Measurements from ENCODE around the gene LRCOL1.
A peak's percentile ranks its signal among the peaks of the same experiment; 100 is the strongest.

Gene LRCOL1

GRCh38 chr12:132561427-132562156 is 48.8 kb downstream of the LRCOL1 start:
- DNase-seq = no peak

DNA sequence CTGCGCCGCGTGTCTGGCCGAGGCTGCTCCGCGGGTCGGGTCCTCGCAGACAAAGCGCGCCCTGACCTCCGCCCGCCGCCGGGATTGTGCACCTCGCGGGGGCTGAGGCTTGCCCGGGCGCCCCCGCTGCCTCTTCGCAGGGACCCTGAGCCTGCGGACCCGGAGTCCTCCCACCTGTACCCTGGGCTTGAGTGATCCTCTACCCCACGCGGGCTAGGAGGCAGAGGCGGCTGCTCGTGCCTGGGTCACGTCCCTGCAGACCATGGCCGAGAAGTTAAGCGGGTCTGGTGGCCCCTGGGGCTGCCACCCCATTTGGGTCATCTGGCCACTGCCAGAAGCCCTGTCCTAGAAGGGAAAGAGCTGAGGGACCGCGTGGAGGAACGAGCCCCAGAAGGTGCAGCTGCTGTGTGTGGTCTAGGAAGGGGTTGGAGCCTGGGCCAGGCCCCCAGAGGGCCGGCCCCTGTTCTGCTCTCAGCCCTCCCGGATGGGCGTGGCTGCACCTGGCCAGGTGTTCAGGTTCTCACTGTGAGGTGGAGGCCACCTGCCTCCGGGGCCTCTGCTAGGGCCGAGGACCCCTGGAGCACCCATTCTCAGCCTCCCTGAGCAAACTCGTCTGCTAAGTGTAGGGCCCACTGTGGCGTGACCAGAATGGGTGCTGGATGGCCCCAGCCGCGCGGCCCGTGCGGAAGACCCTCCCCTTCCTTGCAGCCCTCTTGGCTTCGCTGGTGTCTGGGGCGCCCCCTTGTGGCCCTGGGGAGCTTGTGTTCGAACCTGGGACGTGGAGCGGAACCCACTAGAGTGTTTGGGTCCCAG is 49.6 kb downstream of the LRCOL1 start:
- DNase-seq = peak; percentile 82

- no peak for DNase-seq
Measured at GRCh38 chr12:132560364-132560613, 50.1 kb downstream of the LRCOL1 start.

DNA sequence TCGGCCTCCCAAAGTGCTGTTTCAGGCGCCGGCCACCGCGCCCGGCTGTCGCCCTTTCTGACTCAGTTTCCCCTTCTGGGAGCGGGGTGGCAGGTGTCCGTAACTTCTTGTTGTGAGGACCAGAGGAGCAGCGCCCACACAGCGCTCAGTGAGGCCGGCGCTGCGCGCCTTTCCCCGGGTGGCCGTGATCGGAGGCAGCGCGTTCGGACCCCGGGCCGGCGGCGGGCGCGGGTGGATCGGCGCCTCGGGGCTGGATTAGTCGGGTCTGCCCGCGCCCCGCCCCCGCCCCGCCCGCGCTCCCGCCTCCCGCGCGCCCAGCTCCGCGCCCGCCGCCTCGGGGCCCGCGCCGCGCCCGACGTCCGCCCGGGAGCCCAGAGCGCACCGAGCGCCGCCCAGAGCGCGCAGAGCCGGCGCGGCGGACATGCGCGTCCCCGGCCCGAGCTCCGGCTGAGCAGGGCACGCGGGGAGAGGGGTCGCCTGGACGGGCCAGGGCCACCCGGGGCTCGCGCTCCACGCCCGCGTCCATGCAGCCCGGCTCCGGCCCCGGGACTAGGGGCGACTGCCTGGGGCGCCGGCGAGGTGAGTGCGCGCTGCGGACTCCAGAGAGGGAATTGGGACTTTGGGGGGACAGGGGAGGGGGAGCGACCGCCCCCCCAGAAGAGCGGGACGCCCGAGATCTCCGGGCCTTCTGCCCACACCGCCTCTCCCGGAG is 50.6 kb downstream of the LRCOL1 start:
- peak; percentile 81 for DNase-seq

DNA sequence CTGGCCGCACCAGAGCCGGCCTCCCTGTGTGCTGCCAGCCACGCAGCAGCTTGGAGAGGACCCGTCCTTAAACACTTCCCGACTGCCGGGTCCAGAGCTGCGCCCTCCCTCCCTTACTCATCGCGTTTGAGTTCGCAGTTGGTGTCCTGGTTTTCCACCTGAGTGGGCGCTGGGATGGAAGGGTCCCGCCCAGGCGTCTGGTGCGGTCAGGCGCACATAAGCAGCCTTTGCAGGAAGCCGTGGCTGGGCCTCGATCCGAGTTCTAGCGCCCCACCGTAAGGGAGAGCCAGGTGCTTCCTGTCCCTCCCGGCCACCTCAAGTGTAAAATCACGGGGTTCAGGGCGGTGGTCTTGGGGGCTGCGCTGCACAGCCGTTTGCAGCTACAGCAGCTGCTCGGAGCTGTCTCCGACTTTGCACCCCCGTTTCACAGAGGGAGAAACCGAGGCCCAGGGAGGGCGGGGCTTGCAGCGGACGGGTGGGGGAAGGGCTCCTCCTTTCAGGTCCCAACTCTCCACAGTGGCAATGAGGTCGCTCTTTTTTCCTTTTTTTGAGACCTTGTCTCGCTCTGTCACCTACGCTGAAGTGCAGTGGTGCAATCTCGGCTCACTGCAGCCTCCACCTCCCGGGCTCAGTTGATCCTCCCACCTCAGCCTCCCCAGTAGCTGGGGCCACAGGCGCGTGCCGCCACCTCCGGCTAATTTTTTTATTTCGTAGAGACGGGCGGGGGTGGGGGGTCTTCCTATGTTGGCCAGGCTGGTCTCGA is 51.3 kb downstream of the LRCOL1 start:
- DNase-seq = no peak

- no peak for DNase-seq
Measured at GRCh38 chr12:132558042-132558856, 52.1 kb downstream of the LRCOL1 start.

- no peak for DNase-seq
Measured at GRCh38 chr12:132557291-132558015, 52.9 kb downstream of the LRCOL1 start.

DNA sequence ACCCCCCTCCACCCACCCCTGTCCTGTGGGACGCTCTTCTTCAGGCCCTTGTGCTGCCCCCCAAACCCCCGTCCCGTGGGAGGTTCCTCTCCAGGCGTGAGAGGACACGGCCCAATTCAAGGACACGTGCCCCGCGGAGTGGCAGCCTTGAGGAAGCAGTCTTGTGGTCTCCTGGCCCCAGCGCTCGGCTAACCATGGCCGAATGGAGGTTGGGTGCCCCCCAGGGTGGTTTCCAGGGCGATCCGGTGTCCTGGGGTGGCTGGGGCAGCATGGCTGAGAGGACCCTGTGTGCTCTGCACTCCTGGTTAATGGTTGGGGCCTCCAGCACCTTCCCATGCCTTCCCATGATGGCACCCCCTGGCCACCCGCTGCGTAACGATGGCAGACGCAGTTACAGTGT is 53.6 kb downstream of the LRCOL1 start:
- no peak for DNase-seq

DNA sequence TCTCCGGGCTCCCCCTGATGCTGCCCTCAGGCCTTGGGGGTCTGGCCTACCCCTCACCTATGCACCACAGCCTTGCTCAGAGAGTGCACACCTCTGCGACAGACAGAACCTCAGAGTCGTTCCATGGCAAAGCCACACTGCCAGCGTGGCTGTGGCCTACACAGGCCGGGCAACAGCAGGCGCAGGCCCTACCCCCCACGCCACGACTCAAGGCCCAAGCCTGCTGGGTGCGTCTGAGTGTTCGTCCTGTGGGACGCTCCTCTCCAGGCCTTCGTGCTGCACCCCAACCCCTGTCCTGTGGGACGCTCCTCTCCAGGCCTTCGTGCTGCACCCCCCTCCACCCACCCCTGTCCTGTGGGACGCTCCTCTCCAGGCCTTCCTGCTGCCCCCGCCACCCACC is 54.2 kb downstream of the LRCOL1 start:
- no peak for DNase-seq

- DNase-seq = no peak
Measured at GRCh38 chr12:132555686-132556085, 54.7 kb downstream of the LRCOL1 start.

DNA sequence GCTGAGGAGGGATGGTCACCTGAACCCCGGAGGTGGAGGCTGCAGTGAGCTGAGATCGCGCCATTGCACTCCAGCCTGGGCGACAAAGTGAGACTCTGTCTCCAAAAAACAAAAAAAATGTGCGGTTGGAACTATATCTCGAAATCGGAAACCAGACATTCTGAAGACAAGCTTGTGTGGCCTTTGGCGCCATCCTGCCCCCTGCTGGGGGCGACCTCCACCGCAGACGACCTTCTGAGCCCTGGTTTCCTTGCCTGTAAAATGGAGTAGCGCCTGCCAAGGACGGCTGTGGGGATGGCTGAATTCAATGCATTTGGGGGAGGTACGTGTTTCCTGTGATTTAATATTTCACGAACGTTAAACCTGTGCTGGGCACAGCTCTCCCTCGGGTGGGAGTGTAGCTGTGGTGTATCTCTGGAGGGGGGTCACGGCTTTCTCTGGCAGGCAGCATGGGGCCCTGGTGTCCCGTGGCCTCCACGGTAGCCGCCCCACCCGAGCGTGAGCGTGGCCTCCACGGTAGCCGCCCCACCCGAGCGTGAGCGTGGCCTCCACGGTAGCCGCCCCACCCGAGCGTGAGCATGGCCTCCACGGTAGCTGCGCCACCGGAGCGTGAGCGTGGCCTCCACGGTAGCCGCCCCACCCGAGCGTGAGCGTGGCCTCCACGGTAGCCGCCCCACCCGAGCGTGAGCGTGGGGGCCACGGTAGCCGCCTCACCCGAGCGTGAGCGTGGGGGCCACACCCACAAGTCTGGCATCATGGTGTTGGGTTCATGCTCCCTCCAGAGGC is 55.3 kb downstream of the LRCOL1 start:
- no peak for DNase-seq

Measured in NCI-H2171 (cell line).